PC-3 (cell line): Measurements from ENCODE around the gene EIPR1.

Source experiments
- CTCF ChIP-seq: fragments of 300-600 bp; sonication (generic); conservative IDR thresholded peaks from 2 replicates; pipeline ENCODE4 v1.5.1; 2017; ENCODE audit warnings: antibody characterized with exemption, low read depth, mild to moderate bottlenecking, low read length
- EZH2 ChIP-seq: fragments of 300-600 bp; sonication (generic); IDR thresholded peaks from one replicate; pipeline ENCODE4 v1.6.1; 2017; ENCODE audit warnings: antibody characterized with exemption, mild to moderate bottlenecking, low read length; ENCODE audit not compliant: unreplicated experiment
- EZH2phosphoT487 ChIP-seq: fragments of 300-600 bp; sonication (generic); IDR thresholded peaks from 2 replicates; pipeline ENCODE4 v1.6.1; 2018; ENCODE audit warnings: mild to moderate bottlenecking, antibody characterized with exemption, low read length, borderline replicate concordance

GRCh38 chr2:3257826-3258225, 119.8 kb downstream of the EIPR1 start:
- no peak for TF ChIP-seq EZH2
- TF ChIP-seq CTCF, result no peak
- TF ChIP-seq EZH2phosphoT487, result no peak
